Ovary (tissue), 3 donors: ENCODE results near the gene RGL1.

Source experiments
- EP300 ChIP-seq: sonication (generic); formaldehyde crosslinking; IDR thresholded peaks from one replicate; pipeline ENCODE4 v1.6.1; 2017; ENCODE audit warnings: antibody characterized with exemption
- POLR2A ChIP-seq: fragments of 450-650 bp; IDR thresholded peaks from one replicate; pipeline ENCODE4 v1.6.1; 2017; ENCODE audit warnings: antibody characterized with exemption, mild to moderate bottlenecking, moderate library complexity
- TF ChIP-seq, protein P1 (sequence below), 3 donors: fragments of 450-650 bp in 2 of 3; fragments of 200-600 bp in 1 of 3; IDR thresholded peaks; one replicate each; pipeline versions ENCODE4 v1.5.1 to v1.8.0; 2016 to 2022; ENCODE audit warnings: antibody characterized with exemption in 3 of 3, mild to moderate bottlenecking in 1 of 3
- donor health status: DM: no; HTN: no; CAD: no.

GRCh38 chr1:183884526-183884925 lies 79.6 kb downstream of the RGL1 start:
- TF ChIP-seq, protein P1, sequence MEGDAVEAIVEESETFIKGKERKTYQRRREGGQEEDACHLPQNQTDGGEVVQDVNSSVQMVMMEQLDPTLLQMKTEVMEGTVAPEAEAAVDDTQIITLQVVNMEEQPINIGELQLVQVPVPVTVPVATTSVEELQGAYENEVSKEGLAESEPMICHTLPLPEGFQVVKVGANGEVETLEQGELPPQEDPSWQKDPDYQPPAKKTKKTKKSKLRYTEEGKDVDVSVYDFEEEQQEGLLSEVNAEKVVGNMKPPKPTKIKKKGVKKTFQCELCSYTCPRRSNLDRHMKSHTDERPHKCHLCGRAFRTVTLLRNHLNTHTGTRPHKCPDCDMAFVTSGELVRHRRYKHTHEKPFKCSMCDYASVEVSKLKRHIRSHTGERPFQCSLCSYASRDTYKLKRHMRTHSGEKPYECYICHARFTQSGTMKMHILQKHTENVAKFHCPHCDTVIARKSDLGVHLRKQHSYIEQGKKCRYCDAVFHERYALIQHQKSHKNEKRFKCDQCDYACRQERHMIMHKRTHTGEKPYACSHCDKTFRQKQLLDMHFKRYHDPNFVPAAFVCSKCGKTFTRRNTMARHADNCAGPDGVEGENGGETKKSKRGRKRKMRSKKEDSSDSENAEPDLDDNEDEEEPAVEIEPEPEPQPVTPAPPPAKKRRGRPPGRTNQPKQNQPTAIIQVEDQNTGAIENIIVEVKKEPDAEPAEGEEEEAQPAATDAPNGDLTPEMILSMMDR (IDR thresholded peaks at IDR 0.05), result no peak
- TF ChIP-seq POLR2A, result no peak
- no peak for TF ChIP-seq EP300
